Measurements from ENCODE around the gene PITHD1.
"Not testable (repeated sequence)": the region's sequence is repeated elsewhere in the genome, so short reads cannot be mapped to it uniquely, and the experiment has no call there.

- TF ChIP-seq CTCF (IDR thresholded peaks at IDR 0.05; ENCODE audit: low read length); EZH2 (IDR thresholded peaks at IDR 0.05; ENCODE audit: borderline replicate concordance, low read length): not testable (repeated sequence)
Measured at GRCh38 chr1:23783141-23783540, 4.9 kb downstream of the PITHD1 start.
